H9 (cell line): Measurements from ENCODE around the gene TACC2. TPM values are rescaled to one million over a fixed set of nuclear protein-coding genes. Genes with fewer than 3 reads are reported as not detected.

Experiments
- DNase-seq: peaks from one replicate; pipeline ENCODE4 v3.0.0-alpha.2; 2017
- H2AFZ ChIP-seq: one replicate; pipeline ENCODE4 v1.6.1; 2013; ENCODE audit warnings: mild to moderate bottlenecking, low read length, control low read depth, moderate library complexity
- H2AK5ac ChIP-seq: 2 replicates; pipeline ENCODE4 v1.6.1; 2013; ENCODE audit warnings: low read length, control low read depth, mixed read lengths; ENCODE audit not compliant: insufficient read length
- H2BK120ac ChIP-seq: one replicate; pipeline ENCODE4 v1.6.1; 2013; ENCODE audit warnings: low read depth, mild to moderate bottlenecking, low read length, control low read depth, inconsistent platforms; ENCODE audit not compliant: poor library complexity, severe bottlenecking
- H2BK12ac ChIP-seq: 2 replicates; pipeline ENCODE4 v1.6.1; 2013; ENCODE audit warnings: low read length, control low read depth, mixed read lengths, low read depth; ENCODE audit not compliant: insufficient read length
- H2BK15ac ChIP-seq: 2 replicates; pipeline ENCODE4 v1.6.1; 2013; ENCODE audit warnings: low read depth, low read length, control low read depth
- H2BK20ac ChIP-seq: one replicate; pipeline ENCODE4 v1.6.1; 2013; ENCODE audit warnings: low read depth, mild to moderate bottlenecking, low read length, control low read depth, inconsistent platforms; ENCODE audit not compliant: poor library complexity, severe bottlenecking
- H2BK5ac ChIP-seq: 2 replicates; pipeline ENCODE4 v1.6.1; 2013; ENCODE audit warnings: low read length, control low read depth, mixed read lengths; ENCODE audit not compliant: insufficient read length
- H3K14ac ChIP-seq: 2 replicates; pipeline ENCODE4 v1.6.1; 2013; ENCODE audit warnings: low read length, control low read depth; ENCODE audit not compliant: insufficient read depth
- H3K18ac ChIP-seq: 2 replicates; pipeline ENCODE4 v1.6.1; 2013; ENCODE audit warnings: low read depth, mild to moderate bottlenecking, mixed read lengths, low read length, control low read depth; ENCODE audit not compliant: insufficient read length
- H3K23ac ChIP-seq: 2 replicates; pipeline ENCODE4 v1.6.1; 2013; ENCODE audit warnings: low read length, control low read depth, mixed read lengths, low read depth; ENCODE audit not compliant: insufficient read length
- H3K23me2 ChIP-seq: 2 replicates; pipeline ENCODE4 v1.6.1; 2013; ENCODE audit warnings: low read depth, mild to moderate bottlenecking, mixed read lengths, low read length, control low read depth; ENCODE audit not compliant: insufficient read length, poor library complexity, severe bottlenecking
- H3K27ac ChIP-seq: 2 replicates; pipeline ENCODE4 v1.5.1; 2013; ENCODE audit warnings: low read length, control low read depth, mixed read lengths, low read depth; ENCODE audit not compliant: insufficient read length
- H3K27me3 ChIP-seq: 2 replicates; pipeline ENCODE4 v1.6.1; 2013; ENCODE audit warnings: low read length, control low read depth, inconsistent platforms; ENCODE audit not compliant: insufficient read depth
- H3K4ac ChIP-seq: 2 replicates; pipeline ENCODE4 v1.6.1; 2013; ENCODE audit warnings: low read depth, mild to moderate bottlenecking, control low read depth, inconsistent platforms, low read length, moderate library complexity
- H3K4me1 ChIP-seq: 2 replicates; pipeline ENCODE4 v1.6.1; 2013; ENCODE audit warnings: low read length, control low read depth, inconsistent platforms; ENCODE audit not compliant: insufficient read depth
- H3K4me2 ChIP-seq: 2 replicates; pipeline ENCODE4 v1.6.1; 2013; ENCODE audit warnings: low read length, control low read depth, mixed read lengths; ENCODE audit not compliant: insufficient read length, insufficient read depth
- H3K56ac ChIP-seq: 2 replicates; pipeline ENCODE4 v1.6.1; 2013; ENCODE audit warnings: low read depth, mild to moderate bottlenecking, mixed read lengths, low read length, control low read depth; ENCODE audit not compliant: insufficient read length
- H3K79me1 ChIP-seq: 2 replicates; pipeline ENCODE4 v1.6.1; 2013; ENCODE audit warnings: low read depth, mild to moderate bottlenecking, moderate library complexity, low read length, control low read depth, inconsistent platforms; ENCODE audit not compliant: insufficient read depth, poor library complexity, severe bottlenecking
- H3K79me2 ChIP-seq: 2 replicates; pipeline ENCODE4 v1.6.1; 2013; ENCODE audit warnings: low read length, control low read depth, inconsistent platforms; ENCODE audit not compliant: insufficient read depth
- H3K9ac ChIP-seq: 2 replicates; pipeline ENCODE4 v1.6.1; 2013; ENCODE audit warnings: low read length, control low read depth, mixed read lengths; ENCODE audit not compliant: insufficient read length; ENCODE audit errors: extremely low read depth
- H3K9me3 ChIP-seq: one replicate; pipeline ENCODE4 v1.6.1; 2013; ENCODE audit warnings: low read depth, low read length, inconsistent platforms; ENCODE audit not compliant: control insufficient read depth
- H3T11ph ChIP-seq: one replicate; pipeline ENCODE4 v1.6.1; 2013; ENCODE audit warnings: mild to moderate bottlenecking, low read length, control low read depth, inconsistent platforms
- H4K20me1 ChIP-seq: one replicate; pipeline ENCODE4 v1.6.1; 2013; ENCODE audit not compliant: control insufficient read depth, insufficient read length, insufficient read depth
- H4K5ac ChIP-seq: 2 replicates; pipeline ENCODE4 v1.6.1; 2013; ENCODE audit warnings: low read depth, mild to moderate bottlenecking, mixed read lengths, low read length, control low read depth; ENCODE audit not compliant: insufficient read length
- H4K8ac ChIP-seq: replicated peaks from 2 replicates; pipeline ENCODE4 v1.6.1; 2013; ENCODE audit warnings: low read length, control low read depth, mixed read lengths, low read depth; ENCODE audit not compliant: insufficient read length
- H4K91ac ChIP-seq: 2 replicates; pipeline ENCODE4 v1.6.1; 2013; ENCODE audit warnings: low read depth, mild to moderate bottlenecking, moderate library complexity, mixed read lengths, low read length, control low read depth; ENCODE audit not compliant: insufficient read length
- H3K27ac Mint-ChIP-seq, 3 experiments: 2 replicates in 2 of 3; 3 replicates in 1 of 3; pipeline ENCODE4 v1.8.0; 2020 to 2021; ENCODE audit warnings: mixed read lengths in 3 of 3, mild to moderate bottlenecking in 1 of 3, moderate library complexity in 1 of 3
- H3K27me3 Mint-ChIP-seq: 2 replicates; pipeline ENCODE4 v1.8.0; 2021; ENCODE audit warnings: low read depth, mild to moderate bottlenecking, moderate library complexity, mixed read lengths
- H3K36me3 Mint-ChIP-seq, 3 experiments: 2 replicates in 2 of 3; 3 replicates in 1 of 3; pipeline ENCODE4 v1.8.0; 2020 to 2021; ENCODE audit warnings: low read depth in 3 of 3, mixed read lengths in 3 of 3; ENCODE audit not compliant: insufficient read depth in 1 of 3
- H3K4me1 Mint-ChIP-seq, 2 experiments: 2 replicates each; pipeline ENCODE4 v1.8.0; 2020; ENCODE audit warnings: mixed read lengths in 2 of 2
- H3K4me3 Mint-ChIP-seq, 2 experiments: 2 replicates in 1 of 2; 3 replicates in 1 of 2; pipeline ENCODE4 v1.8.0; 2020 to 2021; ENCODE audit warnings: mild to moderate bottlenecking in 2 of 2, mixed read lengths in 2 of 2, moderate library complexity in 1 of 2
- H3K9me3 Mint-ChIP-seq, 2 experiments: 2 replicates in 1 of 2; 3 replicates in 1 of 2; pipeline ENCODE4 v1.8.0; 2020; ENCODE audit warnings: mild to moderate bottlenecking in 2 of 2, mixed read lengths in 2 of 2, moderate library complexity in 1 of 2
- WGBS: extraction: QIAGEN DNeasy Blood & Tissue Kit; methylation state at CpG from one replicate; pipeline ENCODE4 v1.1.7; 2013; ENCODE audit warnings: missing lambda C conversion rate, low lambda C conversion rate, mixed read lengths; ENCODE audit not compliant: insufficient read length; ENCODE audit errors: extremely low coverage; 5-methylcytosine and 5-hydroxymethylcytosine counted together
- total RNA-seq: library from RNA; stranded (reverse); gene quantifications from 2 replicates; pipeline ENCODE4 v1.2.1, GENCODE V29; 2021
- TF ChIP-seq, protein P1 (sequence below): fragments of 200-600 bp; sonication (generic); conservative IDR thresholded peaks from 3 replicates; pipeline ENCODE4 v1.8.0; 2021; ENCODE audit warnings: antibody characterized with exemption, mild to moderate bottlenecking

The TACC2 gene
- total RNA-seq, 1 experiment from 2014 or later: 58.1 TPM

DNA sequence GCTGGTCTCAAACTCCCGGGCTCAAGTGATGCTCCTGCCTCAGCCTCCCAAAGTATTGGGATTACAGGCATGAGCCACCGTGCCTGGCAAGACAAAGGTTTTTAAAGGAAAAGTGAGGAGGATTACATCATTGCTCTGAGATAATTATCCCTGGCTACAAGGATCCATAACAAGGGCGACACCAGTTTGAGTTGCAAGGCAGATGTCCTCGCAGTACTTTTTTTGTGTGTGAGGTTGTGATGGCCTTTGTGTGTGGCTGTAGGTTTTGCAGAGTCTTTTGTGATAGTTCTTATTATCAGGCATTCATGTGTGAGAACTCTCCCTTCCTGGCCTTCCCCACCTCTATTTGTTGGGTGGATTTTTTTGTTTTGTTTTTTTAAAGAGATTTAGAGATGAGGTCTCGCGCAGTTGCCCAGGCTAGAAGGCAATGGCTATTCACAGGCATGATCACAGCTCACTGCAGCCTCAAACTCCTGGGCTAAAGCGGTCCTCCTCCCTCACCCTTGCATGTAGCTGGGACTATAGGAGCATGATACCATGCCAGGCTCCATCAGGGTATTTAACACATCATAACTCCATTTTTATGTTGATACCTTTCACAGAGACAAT lies 292.2 kb downstream of the TACC2 start:
- Histone ChIP-seq H2BK5ac (no peak overlapping the region), H3K9ac (no peak overlapping the region), H4K20me1 (no peaks in the 10 kb centered on the region), H3K4ac (no peak overlapping the region), H3K23ac (no peak overlapping the region), H2BK20ac (no peak overlapping the region), H3K27me3 (no peaks in the 10 kb centered on the region), H3K56ac (no peak overlapping the region), H3K23me2 (no peaks in the 10 kb centered on the region), H3K18ac (no peak overlapping the region), H2BK120ac (no peak overlapping the region), H3K79me2 (no peaks in the 10 kb centered on the region), H4K5ac (no peak overlapping the region), H4K91ac (no peak overlapping the region), H2BK12ac (no peak overlapping the region), H3K14ac (no peak overlapping the region), H3K27ac (no peak overlapping the region), H3K4me2 (no peak overlapping the region), H2AFZ (no peak overlapping the region), H2BK15ac (no peak overlapping the region), H3K79me1 (no peaks in the 10 kb centered on the region), H3T11ph (no peak overlapping the region), H2AK5ac (no peak overlapping the region), H4K8ac (no peak overlapping the region), H3K9me3 (no peaks in the 10 kb centered on the region), H3K4me1 (peaks cover 5% of the 10 kb centered on the region; the same call in 1 of the 2 replicates)
- peak; percentile 3 for DNase-seq
- Mint-ChIP-seq H3K4me1 (peaks cover 17 to 26% of the 10 kb centered on the region in 2 experiments), H3K36me3 (no peaks in the 10 kb centered on the region), H3K9me3 (no peaks in the 10 kb centered on the region), H3K27me3 (peaks cover 1% of the 10 kb centered on the region; the same call in 1 of the 2 replicates), H3K4me3 (no peak overlapping the region), H3K27ac (no peak overlapping the region)
- TF ChIP-seq, protein P1, sequence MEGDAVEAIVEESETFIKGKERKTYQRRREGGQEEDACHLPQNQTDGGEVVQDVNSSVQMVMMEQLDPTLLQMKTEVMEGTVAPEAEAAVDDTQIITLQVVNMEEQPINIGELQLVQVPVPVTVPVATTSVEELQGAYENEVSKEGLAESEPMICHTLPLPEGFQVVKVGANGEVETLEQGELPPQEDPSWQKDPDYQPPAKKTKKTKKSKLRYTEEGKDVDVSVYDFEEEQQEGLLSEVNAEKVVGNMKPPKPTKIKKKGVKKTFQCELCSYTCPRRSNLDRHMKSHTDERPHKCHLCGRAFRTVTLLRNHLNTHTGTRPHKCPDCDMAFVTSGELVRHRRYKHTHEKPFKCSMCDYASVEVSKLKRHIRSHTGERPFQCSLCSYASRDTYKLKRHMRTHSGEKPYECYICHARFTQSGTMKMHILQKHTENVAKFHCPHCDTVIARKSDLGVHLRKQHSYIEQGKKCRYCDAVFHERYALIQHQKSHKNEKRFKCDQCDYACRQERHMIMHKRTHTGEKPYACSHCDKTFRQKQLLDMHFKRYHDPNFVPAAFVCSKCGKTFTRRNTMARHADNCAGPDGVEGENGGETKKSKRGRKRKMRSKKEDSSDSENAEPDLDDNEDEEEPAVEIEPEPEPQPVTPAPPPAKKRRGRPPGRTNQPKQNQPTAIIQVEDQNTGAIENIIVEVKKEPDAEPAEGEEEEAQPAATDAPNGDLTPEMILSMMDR: no peak
- WGBS: no CpG with 5 or more reads among the region's 7 CpGs
